DMS 273 treated with DMSO at 0.1 percent for 48 hours (cell line): ENCODE data around the gene BCR.

ENCODE experiments used
- DNase-seq: peaks from one replicate; lab custom pipeline; 2025; lab: John Stamatoyannopoulos, UW

BCR gene

DNA sequence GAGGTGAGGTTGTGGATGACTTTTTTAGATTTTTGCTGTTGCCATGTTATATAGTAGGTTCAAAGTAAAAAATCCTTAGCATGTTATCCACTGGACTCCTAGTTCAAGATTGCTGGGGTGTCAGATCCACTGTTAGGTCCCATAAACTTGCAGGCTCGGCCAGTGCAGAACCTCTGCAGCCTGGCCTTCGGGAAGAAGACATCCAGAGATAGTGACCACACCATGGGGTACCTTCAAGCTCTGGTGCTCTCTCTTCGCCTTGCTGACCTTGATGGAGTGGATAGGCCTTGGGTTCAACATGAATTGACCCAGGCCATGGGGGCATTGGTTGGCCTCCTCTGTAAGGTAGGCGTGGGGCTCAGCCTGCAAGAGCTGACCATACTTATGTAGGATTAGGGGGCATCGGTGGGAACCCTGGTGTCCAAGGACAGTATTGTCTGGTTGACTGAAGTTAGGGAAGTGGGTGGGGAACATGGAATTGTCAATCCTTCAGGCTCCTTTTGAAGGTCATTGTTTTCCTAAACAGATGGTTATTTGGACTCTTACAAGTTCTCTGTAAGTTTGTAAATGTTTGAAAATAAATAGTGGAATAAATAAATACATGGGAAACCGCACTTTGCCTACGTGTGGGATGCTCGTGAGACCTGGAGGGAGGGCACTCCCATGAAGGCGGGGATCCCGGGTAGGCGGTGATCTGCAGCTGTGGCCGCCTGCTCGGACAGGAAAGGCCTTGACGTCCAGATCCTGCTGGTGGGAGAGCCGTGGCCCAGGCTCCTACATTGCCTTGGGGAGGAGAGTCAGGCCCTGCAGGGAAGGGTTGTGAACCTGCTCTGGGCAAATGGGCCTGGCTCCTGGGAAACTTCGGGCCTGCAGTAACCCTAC is 37.1 kb downstream of the BCR start:
- no peak for DNase-seq

- DNase-seq: no peak
Measured at GRCh38 chr22:23218053-23218866, 38.0 kb downstream of the BCR start.

DNA sequence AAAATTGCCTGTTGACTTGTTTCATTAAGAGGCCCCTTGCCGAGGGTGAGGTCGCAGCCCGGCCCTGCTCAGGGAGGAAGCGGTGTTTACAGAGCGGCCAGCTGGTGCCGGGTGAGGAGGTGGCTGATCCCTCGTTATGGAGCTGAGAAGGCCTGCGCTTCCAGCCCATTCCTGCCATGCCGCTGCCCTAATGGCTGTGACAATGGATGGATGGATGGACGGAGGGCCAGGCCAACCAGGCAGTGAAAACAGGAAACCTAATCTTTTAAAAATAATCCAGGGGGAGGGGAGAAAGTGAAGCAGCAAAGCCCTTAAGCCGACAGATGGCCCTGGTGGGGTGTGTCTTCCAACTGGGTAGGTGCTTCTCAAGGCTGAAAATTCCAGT is 38.5 kb downstream of the BCR start:
- DNase-seq: peak; percentile 75

DNA sequence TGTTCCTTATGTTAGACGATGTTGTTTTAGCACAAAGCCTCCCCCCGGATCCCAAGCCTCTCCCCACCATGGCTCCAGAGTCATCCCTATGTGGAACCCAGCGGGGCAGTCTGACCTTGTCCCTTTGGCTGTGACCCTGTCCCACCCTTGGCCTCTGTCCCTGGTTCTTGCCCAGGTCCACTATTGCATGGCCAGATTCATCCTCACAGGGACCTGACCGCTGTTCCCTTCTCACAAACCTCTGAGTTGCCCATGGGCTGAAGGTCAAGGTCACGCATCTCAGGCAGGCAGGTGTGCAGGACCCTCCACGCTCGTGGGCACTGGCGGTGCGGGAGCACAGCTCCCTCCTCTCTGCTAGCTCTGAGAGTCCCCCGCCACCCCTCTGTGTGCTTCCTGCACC is 39.0 kb downstream of the BCR start:
- DNase-seq: no peak

GRCh38 chr22:23219822-23220484 is 39.6 kb downstream of the BCR start:
- peak; percentile 32 for DNase-seq

DNA sequence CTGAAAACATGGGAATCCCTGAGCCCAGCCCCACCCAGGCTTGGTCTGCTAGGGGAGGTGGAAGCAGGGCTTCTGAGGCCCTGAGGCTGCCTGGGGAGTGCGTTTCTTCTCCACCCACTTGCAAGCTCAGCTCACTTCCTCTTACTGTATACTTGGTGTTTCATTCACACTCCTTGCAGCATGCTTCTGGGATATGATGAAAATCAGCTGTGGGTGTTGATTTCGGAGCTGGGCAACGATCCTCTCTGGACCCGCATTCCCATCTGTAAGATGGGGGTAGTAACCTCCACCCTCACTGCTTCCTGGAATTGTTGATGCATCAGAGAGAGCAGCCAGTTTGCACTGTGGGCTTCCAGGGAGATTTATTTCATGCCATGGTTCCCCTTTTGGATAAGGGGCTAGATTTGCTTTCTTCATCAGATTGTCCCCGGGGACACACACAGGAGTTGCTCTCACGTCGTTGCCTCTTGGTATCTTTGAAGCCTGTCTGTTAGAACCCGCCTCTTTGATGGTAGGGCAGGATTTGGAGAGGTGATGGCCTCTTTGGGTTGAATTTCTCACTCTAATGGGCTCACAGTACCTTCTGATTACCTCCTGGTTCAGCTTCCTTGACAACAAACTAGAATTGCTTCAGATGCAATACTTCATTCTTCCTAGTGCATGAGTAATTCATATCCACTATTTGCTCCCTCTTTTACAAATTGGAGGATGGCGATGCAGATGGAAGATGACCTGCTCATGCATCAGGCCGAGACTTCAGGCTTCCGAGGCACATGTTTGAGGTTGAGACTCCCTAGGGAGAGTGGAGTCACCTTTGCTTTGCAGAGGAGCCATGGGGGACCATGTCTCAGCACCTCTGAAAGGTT is 40.4 kb downstream of the BCR start:
- DNase-seq: no peak

DNA sequence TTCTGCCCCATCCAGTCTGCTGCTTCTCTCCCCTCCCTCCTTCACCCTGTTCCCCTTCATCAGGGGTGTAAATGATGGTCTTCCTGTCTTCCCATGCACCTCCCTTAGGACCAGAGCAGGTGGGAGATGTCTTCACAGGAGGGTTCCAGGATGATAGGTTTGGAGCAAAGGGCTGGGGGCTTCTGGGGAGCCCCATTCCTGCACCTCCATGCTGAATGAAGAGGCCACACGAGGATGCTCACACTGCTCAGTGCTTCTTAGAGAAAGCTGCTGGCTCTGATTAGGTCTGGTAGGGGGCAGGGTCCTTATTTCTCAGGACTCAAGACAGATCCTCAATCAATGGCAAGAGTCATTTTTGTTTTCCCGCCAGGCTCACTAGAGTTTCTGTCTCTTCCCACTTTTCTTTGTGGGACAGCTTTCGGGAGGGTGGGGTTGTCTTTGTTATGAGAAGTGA is 41.1 kb downstream of the BCR start:
- no peak for DNase-seq

DNA sequence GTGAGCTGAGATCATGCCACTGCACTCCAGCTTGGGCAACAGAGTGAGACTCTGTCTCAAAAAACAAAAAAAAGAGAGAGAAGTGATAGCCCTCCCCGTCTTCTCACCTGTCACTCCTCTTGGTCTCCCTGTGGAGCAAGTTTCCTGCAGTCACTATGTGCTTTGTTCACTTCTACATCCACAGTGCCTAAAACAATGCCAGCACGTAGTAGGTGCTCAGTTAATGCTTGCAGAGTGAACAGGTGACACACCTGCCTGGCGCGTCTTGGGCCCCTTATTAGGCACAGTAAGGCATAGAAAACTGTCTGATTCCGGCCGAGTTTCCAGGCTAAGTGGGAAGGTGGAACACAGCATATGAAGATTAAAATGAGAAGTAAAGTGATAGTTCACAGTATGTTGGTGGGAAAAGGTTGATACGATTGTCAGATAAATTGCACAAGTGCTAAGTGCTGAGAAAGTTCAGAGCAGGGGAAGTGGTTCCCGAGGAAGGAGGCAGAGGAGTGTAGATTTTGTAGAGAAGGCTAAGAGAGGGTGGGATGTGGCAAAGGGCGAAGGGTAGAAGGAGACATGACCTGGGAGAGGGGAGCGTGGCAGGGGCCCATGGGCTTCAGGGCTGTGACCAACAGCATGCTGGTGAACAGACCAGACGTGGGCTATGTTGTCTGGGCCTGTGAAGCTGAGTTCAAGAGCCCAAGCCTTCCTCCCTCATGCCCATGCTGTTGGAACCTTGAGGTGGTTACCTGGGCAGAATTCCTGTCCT is 41.9 kb downstream of the BCR start:
- DNase-seq: no peak

GRCh38 chr22:23222793-23223568 is 42.7 kb downstream of the BCR start:
- DNase-seq: no peak

DNA sequence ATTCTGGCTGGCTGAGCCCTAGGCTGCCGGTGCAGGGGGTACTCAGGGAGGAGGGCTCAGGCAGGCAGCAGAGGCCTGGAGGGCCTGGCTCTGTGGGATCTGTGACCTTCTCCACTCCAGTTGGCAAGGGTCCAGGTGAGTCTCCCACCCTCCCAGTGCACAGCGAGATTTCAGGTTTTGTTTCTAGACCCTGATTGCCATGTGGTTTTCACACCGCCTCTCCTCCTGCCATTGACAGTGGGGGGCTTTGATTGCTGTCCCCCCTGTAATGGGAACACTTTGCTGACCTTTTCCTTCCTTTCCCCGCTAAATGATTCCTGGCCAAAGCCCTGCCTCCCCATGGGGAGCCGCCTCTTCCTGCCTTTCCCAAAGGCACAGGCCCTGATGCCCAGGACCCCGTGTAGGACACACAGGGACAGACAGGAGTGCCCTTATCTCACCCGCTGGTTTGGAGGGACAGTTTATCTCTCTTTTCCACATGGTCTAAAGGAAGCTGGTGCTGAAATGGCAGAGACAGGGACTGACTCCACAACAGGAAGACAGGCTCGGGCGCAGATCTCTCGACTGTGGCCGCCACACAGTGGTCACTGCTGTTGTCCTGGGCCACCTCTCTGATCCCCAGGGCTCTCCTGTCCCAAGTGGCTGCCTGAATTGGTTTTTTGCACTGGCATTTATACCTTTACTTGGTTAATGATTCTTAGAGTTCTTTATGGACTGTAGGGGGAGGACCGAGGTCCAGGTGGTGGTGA is 43.4 kb downstream of the BCR start:
- no peak for DNase-seq

GRCh38 chr22:23224846-23225245 is 44.5 kb downstream of the BCR start:
- DNase-seq: no peak

GRCh38 chr22:23225337-23225723 is 45.0 kb downstream of the BCR start:
- no peak for DNase-seq

- DNase-seq: no peak
Measured at GRCh38 chr22:23225724-23226496, 45.6 kb downstream of the BCR start.

DNA sequence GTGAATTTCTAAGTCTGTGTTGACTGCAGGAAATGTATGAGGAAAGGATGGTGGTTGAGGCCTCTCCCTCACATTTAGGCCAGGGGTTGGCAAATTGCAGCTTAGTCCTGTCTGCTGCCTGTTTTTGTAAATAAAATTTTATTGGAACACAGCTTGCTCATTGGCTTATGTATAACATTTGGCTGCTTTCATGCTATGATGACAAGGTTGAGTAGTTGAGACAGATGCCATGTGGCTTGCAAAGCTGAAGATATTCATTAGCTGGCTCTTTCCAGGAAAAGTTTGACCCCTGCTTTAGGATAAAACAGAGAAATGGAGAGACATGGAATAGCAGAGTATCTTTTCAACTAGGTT is 46.2 kb downstream of the BCR start:
- no peak for DNase-seq

DNA sequence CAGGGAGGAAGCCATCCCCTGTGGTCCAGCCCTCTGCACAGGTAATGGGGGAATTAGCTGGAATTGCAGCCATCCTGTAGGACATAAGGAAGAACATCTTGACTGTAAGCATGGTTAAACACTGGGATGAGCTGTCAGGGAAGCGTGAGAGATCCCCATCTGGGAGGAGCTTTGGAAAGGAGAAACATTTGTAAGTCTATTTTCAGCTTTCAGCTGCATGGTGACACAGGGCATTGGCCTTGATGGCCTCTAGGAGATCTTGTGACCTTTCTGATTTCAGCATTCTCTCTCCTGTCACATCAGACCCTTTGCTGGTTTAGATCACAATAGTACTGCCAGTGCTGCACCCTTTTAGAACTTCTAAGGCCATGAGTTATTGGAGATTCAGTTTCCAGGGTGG is 47.1 kb downstream of the BCR start:
- no peak for DNase-seq

DNA sequence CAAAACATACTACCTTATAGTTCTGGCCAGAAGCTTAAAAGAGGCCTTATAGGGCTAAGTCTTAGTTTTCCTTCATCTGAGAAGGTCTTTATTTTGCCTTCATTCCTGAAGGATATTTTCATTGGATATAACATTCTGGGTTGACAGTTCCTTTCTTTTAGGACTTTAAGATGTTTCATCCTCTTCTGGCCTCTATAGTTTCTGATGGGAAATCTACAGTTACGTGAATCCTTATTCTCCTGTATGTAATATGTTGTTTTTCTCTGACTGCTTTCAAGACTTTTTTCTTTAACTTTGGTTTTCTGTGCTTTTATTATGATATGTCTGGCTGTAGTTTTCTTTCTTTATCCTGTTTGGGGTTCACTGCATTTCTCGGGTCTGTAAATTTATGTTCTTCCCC is 48.2 kb downstream of the BCR start:
- no peak for DNase-seq

DNA sequence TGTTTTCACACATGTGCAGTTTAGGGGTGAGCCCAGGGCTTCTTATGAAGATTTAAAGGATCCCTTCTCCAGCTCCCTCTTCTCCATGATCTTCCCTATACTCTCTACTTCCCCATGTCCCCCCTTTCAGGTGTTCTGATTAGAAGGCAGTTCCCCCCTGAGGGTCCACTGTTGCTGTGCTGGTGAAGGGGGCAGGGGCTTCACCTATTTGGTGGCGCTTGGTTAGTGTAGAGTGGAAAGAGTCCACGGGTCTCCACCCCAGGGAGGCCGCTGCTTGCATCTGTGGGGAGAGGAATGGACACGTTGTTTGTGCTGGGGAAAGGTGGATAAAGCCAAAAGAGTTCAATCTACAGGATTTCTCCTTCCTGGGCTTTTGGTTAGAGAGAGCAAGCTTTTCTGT is 49.3 kb downstream of the BCR start:
- no peak for DNase-seq

- DNase-seq: no peak
Measured at GRCh38 chr22:23230348-23231068, 50.2 kb downstream of the BCR start.
